KMS-11 (cell line): ENCODE data around the gene SLC49A3.

Source experiments
- H2AFZ ChIP-seq: fragments of 200-600 bp; sonication (generic); 2 replicates; pipeline ENCODE4 v1.6.1; 2016; ENCODE audit warnings: antibody characterized with exemption, mixed run types, low read depth
- H3K27ac ChIP-seq: fragments of 200-600 bp; sonication (generic); 2 replicates; pipeline ENCODE4 v1.6.1; 2016; ENCODE audit warnings: mild to moderate bottlenecking, mixed run types
- H3K27me3 ChIP-seq: fragments of 200-600 bp; sonication (generic); 2 replicates; pipeline ENCODE4 v1.6.1; 2017; ENCODE audit warnings: mild to moderate bottlenecking, low read depth, mixed run types, moderate library complexity; ENCODE audit not compliant: insufficient read depth
- H3K36me3 ChIP-seq: fragments of 200-600 bp; sonication (generic); 2 replicates; pipeline ENCODE4 v1.6.1; 2017; ENCODE audit warnings: mild to moderate bottlenecking, mixed run types; ENCODE audit not compliant: insufficient read depth
- H3K4me1 ChIP-seq: fragments of 200-600 bp; sonication (generic); 2 replicates; pipeline ENCODE4 v1.6.1; 2016; ENCODE audit warnings: mild to moderate bottlenecking, low read depth, mixed run types; ENCODE audit not compliant: poor library complexity, severe bottlenecking
- H3K4me2 ChIP-seq: fragments of 200-600 bp; sonication (generic); 2 replicates; pipeline ENCODE4 v1.7.0; 2016; ENCODE audit warnings: mild to moderate bottlenecking, mixed run types
- H3K4me3 ChIP-seq: fragments of 200-600 bp; sonication (generic); IDR thresholded peaks from 2 replicates; pipeline ENCODE4 v1.6.1; 2017; ENCODE audit warnings: low read depth, low read length, mixed read lengths; ENCODE audit not compliant: insufficient read depth
- H3K79me2 ChIP-seq: fragments of 200-600 bp; sonication (generic); 2 replicates; pipeline ENCODE4 v1.6.1; 2016; ENCODE audit warnings: low read depth, mixed run types; ENCODE audit not compliant: insufficient read depth
- H3K9ac ChIP-seq: fragments of 200-600 bp; sonication (generic); 2 replicates; pipeline ENCODE4 v1.6.1; 2016; ENCODE audit warnings: mild to moderate bottlenecking, mixed run types
- H4K20me1 ChIP-seq: fragments of 200-600 bp; sonication (generic); 2 replicates; pipeline ENCODE4 v1.6.1; 2016; ENCODE audit warnings: mild to moderate bottlenecking, mixed run types; ENCODE audit not compliant: insufficient read depth
- TF ChIP-seq, protein P1 (sequence below): fragments of 200-600 bp; sonication (generic); conservative IDR thresholded peaks from 2 replicates; pipeline ENCODE4 v1.6.1; 2017; ENCODE audit warnings: low read depth, mild to moderate bottlenecking, antibody characterized with exemption, low read length, moderate library complexity, mixed read lengths

Gene SLC49A3

DNA sequence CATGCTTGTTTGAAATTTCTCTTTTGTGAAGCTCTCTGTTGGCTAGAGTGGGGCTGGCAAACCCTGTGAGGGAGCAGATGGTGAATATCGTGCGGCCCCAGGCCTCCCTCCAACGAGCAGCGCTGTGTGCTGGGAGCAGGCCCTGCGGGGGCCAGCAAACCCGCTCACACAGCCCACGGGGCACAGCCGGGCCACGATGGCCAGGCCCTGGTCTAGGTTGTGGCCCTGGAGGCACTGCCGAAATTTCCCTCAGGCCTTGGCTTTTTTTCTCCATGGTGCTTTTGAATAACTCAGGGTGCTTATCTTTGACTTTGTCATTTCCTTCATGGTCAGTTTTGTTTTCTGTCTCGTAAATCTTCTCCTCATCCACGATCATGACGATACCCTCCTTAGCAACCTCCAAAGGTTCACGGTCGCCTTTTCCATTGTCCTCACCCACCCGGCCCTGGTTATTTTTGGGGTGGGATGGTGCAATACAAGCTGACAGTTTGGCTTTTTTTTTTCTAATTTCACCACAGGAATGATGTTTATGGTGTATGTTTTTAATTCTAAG, 37.4 kb upstream of the SLC49A3 start:
- Histone ChIP-seq H4K20me1 (no peaks in the 10 kb centered on the region), H3K27me3 (no peaks in the 10 kb centered on the region), H3K4me1 (no peaks in the 10 kb centered on the region), H3K4me3 (no peak overlapping the region), H3K36me3 (no peaks in the 10 kb centered on the region), H3K79me2 (no peaks in the 10 kb centered on the region), H3K27ac (no peak overlapping the region), H3K4me2 (no peak overlapping the region), H3K9ac (no peak overlapping the region), H2AFZ (no peak overlapping the region)
- TF ChIP-seq, protein P1, sequence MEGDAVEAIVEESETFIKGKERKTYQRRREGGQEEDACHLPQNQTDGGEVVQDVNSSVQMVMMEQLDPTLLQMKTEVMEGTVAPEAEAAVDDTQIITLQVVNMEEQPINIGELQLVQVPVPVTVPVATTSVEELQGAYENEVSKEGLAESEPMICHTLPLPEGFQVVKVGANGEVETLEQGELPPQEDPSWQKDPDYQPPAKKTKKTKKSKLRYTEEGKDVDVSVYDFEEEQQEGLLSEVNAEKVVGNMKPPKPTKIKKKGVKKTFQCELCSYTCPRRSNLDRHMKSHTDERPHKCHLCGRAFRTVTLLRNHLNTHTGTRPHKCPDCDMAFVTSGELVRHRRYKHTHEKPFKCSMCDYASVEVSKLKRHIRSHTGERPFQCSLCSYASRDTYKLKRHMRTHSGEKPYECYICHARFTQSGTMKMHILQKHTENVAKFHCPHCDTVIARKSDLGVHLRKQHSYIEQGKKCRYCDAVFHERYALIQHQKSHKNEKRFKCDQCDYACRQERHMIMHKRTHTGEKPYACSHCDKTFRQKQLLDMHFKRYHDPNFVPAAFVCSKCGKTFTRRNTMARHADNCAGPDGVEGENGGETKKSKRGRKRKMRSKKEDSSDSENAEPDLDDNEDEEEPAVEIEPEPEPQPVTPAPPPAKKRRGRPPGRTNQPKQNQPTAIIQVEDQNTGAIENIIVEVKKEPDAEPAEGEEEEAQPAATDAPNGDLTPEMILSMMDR, result no peak

DNA sequence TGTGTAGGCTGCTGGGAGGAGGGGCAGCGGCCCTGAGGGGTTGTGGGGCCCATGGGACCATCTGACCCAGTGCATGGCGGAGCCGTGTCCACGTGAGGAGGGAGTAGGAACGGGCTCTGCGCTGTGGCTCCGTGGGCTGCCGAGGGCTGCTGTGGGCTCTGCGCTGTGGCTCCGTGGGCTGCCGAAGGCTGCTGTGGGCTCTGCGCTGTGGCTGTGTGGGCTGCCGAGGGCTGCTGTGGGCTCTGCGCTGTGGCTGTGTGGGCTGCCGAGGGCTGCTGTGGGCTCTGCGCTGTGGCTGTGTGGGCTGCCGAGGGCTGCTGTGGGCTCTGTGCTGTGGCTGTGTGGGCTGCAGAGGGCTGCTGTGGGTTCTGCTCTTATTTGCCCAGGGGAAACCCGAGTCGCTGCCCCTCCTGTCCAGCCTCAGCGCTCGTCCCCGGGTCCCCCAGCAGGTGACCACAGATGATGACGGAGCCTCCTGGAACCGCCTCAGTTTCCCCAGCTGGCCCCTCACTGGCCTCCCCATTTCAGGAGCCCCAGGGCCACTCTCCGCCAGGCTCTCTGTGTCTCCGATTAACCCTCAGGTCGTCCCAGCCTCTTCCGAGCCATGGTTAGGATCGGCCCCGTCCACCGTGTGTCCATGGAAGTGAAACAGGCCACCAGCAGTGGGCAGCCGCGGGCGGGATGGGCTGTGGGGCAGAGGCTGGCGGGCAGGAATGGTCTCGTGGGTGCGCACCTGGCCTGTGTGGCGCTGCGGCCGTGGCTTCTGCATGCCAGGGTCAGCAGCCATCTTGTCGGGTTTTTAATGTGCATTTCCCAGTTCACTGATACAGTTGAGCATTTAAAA, 36.7 kb upstream of the SLC49A3 start:
- no peak overlapping the region for H3K4me2 ChIP-seq
- TF ChIP-seq, protein P1, result no peak
- no peaks in the 10 kb centered on the region for H3K4me1 ChIP-seq
- H3K79me2 ChIP-seq, result no peaks in the 10 kb centered on the region
- H4K20me1 ChIP-seq, result no peaks in the 10 kb centered on the region
- no peaks in the 10 kb centered on the region for H3K27me3 ChIP-seq
- no peaks in the 10 kb centered on the region for H3K36me3 ChIP-seq
- no peak overlapping the region for H3K27ac ChIP-seq
- H2AFZ ChIP-seq, result no peak overlapping the region
- H3K4me3 ChIP-seq, result no peak overlapping the region
- H3K9ac ChIP-seq, result no peak overlapping the region

DNA sequence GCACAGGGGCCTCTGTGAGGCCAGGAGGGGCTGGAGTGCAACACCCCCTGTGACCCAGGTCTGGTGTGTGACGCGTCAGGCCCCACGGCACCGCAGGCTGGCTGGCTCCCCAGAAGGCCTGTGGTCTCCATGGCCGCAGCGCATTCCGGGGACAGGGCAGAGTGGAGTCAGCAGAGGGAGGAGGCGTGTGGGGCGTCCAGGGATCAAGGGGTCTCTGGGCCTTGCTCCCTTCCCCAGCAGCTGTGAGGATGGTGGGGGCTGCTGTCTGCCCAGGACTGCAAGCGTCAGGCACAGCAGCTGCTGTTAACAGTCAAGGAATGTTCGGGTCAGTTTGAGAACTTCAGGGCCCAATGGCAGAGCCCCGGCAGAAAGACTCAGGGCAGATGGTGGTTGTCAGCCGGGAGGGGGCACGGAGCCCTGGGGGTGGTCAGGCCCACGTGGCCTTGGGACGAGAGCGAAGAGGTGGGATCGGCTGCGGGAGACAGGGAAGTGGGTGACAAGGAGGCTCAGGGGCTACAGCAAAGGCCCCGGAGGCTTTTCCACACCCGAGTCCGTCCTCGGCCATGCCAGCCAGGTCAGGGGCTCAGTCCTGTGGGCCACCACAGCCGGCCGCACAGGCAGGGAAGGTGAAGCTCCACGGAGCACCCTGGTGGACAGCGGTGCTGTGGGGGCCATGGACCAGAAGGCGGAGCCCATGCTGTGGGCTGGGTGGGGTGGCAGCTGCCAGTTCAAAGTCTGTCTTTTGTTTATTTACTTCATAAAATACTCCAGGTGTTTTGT, 35.0 kb upstream of the SLC49A3 start:
- Histone ChIP-seq H3K4me1 (no peaks in the 10 kb centered on the region), H2AFZ (no peak overlapping the region), H3K27me3 (no peaks in the 10 kb centered on the region), H3K36me3 (no peaks in the 10 kb centered on the region), H3K27ac (no peak overlapping the region), H3K4me3 (no peak overlapping the region), H4K20me1 (no peaks in the 10 kb centered on the region), H3K4me2 (no peak overlapping the region), H3K9ac (no peak overlapping the region), H3K79me2 (no peaks in the 10 kb centered on the region)
- TF ChIP-seq, protein P1, result no peak

DNA sequence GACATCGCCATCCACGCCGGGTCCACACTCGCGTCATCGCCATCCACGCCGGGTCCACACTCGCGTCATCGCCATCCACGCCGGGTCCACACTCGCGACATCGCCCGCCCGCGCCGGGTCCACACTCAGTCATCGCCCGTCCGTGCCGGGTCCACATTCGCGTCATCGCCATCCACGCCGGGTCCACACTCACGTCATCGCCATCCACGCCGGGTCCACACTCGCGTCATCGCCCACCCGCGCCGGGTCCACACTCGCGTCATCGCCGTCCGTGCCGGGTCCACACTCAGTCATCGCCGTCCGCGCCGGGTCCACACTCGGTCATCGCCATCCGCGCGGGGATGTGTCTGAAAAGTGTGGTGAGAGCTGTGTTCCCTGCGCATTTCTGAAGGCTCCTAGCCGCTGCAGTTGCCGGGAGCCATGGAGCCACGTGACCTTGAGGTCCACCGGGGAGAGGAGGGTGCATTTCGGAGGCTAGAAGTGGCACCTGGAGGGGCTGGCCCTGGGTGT, 34.0 kb upstream of the SLC49A3 start:
- Histone ChIP-seq H4K20me1 (no peaks in the 10 kb centered on the region), H3K27ac (no peak overlapping the region), H3K27me3 (no peaks in the 10 kb centered on the region), H3K4me2 (no peak overlapping the region), H2AFZ (no peak overlapping the region), H3K4me3 (no peak overlapping the region), H3K36me3 (no peaks in the 10 kb centered on the region), H3K79me2 (no peaks in the 10 kb centered on the region), H3K9ac (no peak overlapping the region), H3K4me1 (no peaks in the 10 kb centered on the region)
- TF ChIP-seq, protein P1, result no peak
